GM18526 (cell line): ENCODE data around the gene CHD3.
A peak's percentile ranks its signal among the peaks of the same experiment; 100 is the strongest.

Experiments
- POLR2A ChIP-seq: IDR thresholded peaks from 3 replicates; pipeline ENCODE4 v1.6.1; 2011; ENCODE audit not compliant: insufficient read length; ENCODE audit errors: extremely low read depth

The CHD3 gene

GRCh38 chr17:7855660-7856010 is 33.0 kb upstream of the CHD3 start:
- no peak for TF ChIP-seq POLR2A

DNA sequence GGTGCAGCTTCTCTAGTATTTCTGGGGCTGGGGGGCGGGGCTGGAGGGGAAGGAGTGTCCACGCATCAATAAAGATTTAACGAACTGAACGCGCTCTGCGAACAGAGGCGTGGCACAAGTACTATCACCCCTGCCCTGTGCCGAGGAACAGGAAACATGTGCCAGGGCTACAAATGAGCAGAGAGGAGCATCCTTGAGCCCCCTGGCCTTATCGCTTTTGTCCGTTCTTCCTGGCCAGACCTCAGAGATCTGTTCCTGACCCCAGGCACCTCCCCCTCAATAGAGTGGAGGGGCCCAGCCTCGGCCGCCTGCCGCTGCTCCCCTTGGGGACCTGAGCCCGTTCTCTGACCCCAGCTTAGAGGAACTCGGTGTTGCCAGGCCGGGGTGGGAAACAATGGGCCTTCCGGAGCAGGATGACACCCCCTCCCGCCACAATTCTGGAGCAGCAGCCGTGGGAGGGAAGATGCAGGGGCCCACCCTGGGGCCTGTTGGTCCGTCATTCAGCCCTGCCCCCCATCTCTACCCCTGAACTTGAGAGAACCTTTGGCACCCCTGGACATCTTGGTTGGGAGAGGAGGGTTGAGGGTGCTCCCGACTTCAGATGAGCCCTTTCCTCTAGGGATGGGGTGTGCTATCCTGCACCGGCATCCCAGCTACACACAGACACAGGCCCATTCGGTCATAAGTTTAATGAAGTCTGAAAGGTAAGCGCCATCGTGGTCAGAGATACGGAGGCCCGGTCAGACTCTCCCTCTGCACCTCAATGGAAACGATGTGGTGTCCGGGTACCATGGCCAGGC is 32.4 kb upstream of the CHD3 start:
- peak; percentile 19 for TF ChIP-seq POLR2A

- TF ChIP-seq POLR2A, result peak; percentile 67
These were observed 31.5 kb upstream of the CHD3 start, which contains the start of gene NAA38 for GRCh38 chr17:7856811-7857712. NAA38 (minus strand) TSS chr17:7857559; CDS start chr17:7857463, 96 bp downstream.

GRCh38 chr17:7857713-7858521 is 30.7 kb upstream of the CHD3 start, which contains the start of gene CYB5D1:
CYB5D1 (plus strand) TSS chr17:7858003; CDS start chr17:7858135, 132 bp downstream.
- no peak for TF ChIP-seq POLR2A

DNA sequence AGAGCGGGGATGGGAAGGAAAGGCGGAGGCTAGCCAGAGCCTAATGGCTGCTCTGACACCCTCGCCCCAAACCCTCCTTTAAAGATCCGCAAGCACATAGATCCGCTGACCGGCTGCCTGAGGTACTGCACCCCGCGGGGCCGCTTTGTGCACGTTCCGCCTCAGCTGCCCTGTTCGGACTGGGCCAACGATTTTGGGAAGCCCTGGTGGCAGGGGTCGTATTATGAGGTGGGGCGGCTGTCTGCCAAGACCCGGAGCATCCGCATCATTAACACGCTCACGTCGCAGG is 30.1 kb upstream of the CHD3 start:
- TF ChIP-seq POLR2A, result no peak

GRCh38 chr17:7859028-7859427 is 29.6 kb upstream of the CHD3 start:
- no peak for TF ChIP-seq POLR2A

- no peak for TF ChIP-seq POLR2A
These were observed 25.7 kb upstream of the CHD3 start for GRCh38 chr17:7862692-7863437.

GRCh38 chr17:7864995-7865650 is 23.5 kb upstream of the CHD3 start:
- TF ChIP-seq POLR2A, result no peak

DNA sequence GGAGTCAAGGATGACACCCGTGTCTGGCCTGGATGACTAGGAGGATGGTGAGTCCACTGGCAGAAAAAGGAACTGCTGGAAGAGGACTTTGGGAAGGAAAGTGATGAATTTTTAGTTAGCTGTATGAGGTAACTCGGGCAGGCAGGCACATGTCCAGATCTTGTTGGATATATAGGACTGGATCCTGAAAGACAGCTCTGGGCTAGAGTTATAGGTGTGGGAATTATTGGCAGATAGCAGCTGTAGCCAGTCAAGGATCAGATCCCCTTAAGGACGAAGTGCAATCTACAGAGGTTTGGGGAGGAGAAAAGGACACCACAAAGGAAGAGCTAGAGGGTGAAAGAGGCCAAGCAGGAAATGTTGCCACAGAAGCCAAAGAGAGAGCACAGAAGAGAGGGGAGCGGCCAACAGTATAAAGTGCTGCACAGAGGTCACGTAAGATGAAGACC is 20.7 kb upstream of the CHD3 start:
- TF ChIP-seq POLR2A, result no peak

DNA sequence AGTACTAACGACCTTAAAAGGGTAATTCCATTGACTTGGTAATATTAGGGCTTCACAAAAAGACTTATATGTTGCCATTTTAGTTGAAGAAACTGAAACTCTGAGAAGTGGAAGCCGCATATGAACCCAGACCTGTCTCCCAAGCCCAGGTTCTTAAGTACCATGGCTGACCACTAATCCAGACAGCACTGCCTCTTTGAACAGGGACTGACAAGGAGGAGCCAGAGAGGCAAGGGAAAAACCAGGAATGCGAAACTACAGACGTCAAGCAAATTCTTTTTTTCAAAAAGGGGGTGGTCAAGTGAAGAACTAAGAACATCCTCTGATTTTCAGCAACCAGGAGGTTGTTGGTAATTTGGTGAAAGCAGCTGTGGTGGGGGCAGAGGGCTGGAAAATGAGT is 15.5 kb upstream of the CHD3 start:
- TF ChIP-seq POLR2A, result no peak

DNA sequence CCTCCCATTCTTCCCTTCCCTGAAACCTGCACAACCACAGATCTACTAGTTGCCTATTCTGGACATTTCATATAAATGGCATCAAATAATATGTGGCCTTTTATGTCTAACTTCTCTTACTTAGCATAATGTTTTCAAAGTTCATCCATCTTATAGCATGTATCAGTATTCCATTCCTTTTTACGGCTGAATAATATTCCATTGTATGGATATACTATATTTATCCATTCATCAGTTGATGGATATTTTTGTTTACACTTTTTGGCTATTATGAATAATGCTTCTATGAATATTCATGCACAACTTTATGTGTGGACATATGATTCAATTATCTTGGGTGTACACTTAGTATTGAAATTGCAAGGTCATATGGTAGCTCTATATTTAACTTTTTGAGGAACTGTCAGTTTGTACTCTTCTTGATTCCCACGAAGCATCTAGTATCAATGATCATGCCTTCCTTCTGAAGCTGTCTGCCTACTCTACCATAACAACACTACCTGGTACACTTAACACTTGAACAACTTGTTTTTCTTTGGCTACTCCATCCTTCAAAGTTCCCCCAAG is 12.7 kb upstream of the CHD3 start:
- TF ChIP-seq POLR2A, result no peak

- TF ChIP-seq POLR2A, result no peak
These were observed 10.4 kb upstream of the CHD3 start for GRCh38 chr17:7878234-7878633.

- no peak for TF ChIP-seq POLR2A
These were observed 8.3 kb upstream of the CHD3 start for GRCh38 chr17:7880076-7880868.
